Fibroblast of lung (primary cell): Measurements from ENCODE around the gene NPAS4.
A peak's percentile ranks its signal among the peaks of the same experiment; 100 is the strongest.

ENCODE experiments used
- EZH2 ChIP-seq: IDR thresholded peaks from 2 replicates; pipeline ENCODE4 v1.5.1; 2012; ENCODE audit warnings: low read length, control low read depth, mild to moderate bottlenecking; ENCODE audit errors: missing control alignments
- TF ChIP-seq, protein P1 (sequence below), 2 donors: IDR thresholded peaks in 1 of 2; conservative IDR thresholded peaks in 1 of 2; 1 replicate in 1 of 2; 2 replicates in 1 of 2; pipeline ENCODE4 v1.5.1; 2011 to 2012; ENCODE audit warnings: low read length in 2 of 2, control low read depth in 1 of 2, inconsistent platforms in 1 of 2, low read depth in 1 of 2, mild to moderate bottlenecking in 1 of 2

DNA sequence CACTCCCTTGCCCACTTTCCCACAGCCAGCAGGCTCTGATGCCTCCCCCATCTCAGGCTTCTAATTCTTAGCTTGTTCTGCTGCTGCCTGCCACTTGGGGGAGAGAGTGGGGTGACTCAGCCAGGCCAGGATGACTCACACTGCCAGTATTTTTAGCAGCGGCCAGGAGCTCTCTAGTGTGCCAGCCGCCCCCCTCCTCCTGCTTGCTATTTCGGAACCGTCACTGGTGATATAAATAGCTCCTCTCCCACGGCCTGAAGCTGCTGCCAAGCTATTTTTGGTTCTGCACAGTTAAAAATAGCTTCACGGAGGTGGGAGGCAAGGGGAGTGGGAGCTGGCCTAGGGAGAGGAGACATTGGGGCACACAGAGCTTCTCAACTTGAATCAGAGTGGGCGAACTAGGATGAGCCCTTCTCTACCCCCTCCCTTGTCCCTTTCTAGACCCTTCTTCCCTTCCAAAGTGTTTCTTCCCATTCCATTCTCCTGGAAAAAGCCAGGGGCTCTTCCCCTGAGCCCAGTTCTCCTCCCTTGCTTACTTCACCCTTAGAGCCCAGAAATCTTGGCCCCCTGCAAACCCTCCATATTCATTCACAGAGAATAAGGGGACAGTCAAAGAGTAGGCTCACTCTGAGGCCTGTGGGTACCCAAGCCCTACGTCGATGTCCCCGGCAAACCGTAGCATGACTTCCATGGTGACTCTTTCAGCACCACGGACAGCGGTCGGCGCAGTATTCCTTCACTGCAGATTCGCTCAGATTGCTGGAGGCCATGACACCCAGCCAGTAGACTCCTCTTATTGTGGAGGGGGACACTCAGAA, 2.5 kb upstream of the NPAS4 start:
- TF ChIP-seq, protein P1, sequence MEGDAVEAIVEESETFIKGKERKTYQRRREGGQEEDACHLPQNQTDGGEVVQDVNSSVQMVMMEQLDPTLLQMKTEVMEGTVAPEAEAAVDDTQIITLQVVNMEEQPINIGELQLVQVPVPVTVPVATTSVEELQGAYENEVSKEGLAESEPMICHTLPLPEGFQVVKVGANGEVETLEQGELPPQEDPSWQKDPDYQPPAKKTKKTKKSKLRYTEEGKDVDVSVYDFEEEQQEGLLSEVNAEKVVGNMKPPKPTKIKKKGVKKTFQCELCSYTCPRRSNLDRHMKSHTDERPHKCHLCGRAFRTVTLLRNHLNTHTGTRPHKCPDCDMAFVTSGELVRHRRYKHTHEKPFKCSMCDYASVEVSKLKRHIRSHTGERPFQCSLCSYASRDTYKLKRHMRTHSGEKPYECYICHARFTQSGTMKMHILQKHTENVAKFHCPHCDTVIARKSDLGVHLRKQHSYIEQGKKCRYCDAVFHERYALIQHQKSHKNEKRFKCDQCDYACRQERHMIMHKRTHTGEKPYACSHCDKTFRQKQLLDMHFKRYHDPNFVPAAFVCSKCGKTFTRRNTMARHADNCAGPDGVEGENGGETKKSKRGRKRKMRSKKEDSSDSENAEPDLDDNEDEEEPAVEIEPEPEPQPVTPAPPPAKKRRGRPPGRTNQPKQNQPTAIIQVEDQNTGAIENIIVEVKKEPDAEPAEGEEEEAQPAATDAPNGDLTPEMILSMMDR (conservative IDR thresholded peaks at IDR 0.05 in 1 of 2, IDR thresholded peaks at IDR 0.05 in 1 of 2; ENCODE audit: low read depth in 1 of 2, low read length in 2 of 2) = peak; percentile 53 to 66
- no peak for TF ChIP-seq EZH2
